GM19452 (cell line): Measurements from ENCODE around the gene SLC6A7.
"Not testable (repeated sequence)": the region's sequence is repeated elsewhere in the genome, so short reads cannot be mapped to it uniquely, and the experiment has no call there.

Experiments used
- ATAC-seq: cut with Tn5 transposase; IDR thresholded peaks from one replicate; pipeline ENCODE4 v1.9.1; 2021; ENCODE audit not compliant: unreplicated experiment

Gene SLC6A7

DNA sequence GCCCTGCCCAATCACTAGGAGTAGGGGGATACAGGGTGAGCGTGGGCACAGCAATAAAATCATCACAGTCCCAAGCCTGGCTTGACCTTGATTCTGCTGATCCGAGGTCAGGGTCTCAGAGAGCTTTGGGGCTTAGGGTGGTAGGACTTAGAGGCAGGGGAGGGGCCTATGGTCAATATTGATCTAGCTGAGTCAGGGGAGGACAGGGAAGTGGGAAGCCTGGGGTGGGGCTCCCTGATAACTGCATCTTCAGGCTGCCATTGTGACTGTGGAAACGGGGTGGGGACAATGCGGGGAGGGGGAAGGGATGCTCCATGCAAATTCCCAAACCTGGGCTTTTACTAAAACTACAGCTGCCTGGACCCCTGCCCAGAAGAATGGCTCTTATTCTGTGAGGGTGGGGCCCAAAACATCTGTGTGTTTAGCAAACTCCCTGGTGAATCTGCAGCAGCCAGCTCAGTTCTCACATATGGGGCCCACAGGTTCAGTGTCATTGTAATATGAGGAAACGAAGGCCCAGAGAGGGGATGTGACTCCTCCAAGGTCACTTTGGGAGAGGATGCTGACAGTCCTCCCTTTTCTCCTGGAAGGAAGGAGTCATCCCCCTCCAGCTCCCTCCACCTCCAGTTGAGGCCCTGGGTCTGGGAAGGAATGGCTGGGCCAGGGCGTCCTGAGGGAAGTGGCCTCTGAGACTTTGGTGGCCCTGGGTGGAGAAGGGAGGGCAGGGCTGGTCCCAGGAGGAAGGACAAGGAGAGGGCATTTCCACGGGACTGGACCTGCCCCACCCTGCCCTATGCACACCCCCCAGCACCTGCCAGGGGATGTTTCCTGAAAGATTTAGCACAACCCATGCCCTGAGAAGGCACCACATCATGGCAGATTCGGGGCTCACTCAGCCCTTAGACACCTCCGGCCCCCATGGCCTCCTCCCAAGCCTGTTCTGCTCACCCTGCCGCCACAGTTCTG, 26.4 kb downstream of the SLC6A7 start:
- no peak for ATAC-seq

DNA sequence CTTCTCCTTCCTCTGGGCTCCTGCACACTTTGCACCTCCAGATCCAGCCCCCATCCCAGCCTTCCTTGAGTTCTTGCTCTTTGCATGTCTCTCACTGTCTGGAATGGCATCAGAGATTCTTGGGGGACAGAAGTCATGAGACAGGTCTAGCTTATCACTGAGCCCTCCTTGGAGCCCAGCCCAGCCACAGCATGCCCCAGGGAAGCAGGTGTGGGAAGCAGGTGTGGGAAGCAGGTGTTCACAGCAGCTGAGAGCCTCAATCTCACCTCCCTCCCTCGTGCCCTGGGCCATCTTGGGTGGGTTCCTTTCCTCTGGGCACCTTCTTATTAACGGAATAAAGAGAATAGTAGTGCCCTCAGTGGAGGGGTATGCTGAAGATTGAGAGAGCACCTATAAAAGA, 27.2 kb downstream of the SLC6A7 start:
- ATAC-seq: no peak

DNA sequence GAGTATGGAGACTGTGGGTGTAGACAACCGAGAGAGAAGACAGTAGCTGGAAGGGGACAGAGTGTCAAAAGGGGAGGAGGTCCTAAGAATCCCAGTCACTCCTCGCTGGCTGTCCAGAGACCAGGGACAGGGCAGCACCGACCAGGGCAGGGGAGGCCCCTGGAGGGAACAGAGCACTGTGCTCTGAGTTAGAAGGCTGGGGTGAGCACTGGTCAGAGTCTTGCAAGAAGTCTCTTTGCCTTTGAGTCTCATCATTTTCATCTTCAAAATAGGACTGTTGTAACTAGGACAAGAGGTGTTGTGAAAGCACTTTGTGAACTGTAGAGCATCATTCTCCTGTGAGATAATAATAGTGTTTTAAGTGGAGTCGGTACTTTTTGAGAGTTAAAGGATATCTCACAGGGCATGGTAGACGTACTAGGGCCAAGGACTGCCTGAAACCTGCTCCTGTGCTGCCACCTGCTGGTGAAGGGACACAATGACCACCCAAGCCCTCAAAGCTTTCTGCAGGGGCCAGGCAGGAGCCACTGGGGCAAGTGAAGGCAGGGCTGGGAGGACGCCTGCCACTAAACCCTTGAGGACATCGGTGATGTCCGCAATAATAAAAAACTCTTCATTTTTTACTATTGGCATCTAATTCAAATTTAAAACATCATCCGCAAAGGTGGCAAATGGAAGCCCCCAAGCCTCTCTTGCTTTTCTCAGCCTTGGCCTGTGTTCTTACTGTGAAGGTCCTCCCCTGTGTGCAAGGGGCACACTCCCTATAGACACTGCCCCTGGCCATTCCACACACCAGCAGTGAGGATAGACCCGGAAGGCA, 28.2 kb downstream of the SLC6A7 start:
- peak; percentile 94 for ATAC-seq

DNA sequence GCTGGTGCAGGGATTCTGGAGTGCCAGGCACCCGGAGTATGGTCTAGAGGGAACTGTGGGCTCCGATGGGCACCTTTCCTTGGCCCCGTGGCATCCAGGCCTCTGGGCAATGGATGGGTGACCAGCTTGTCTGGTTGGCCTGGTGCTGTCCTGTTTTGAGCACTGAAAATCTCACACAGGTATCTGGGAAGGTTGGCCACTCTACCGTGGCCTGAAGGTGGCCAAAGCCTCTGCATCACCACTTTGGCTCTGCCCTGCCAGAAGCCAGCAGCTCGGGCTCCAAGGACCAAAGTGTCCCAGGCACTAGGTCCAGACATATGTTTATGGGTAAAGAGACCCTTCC, 28.8 kb downstream of the SLC6A7 start:
- ATAC-seq: no peak

DNA sequence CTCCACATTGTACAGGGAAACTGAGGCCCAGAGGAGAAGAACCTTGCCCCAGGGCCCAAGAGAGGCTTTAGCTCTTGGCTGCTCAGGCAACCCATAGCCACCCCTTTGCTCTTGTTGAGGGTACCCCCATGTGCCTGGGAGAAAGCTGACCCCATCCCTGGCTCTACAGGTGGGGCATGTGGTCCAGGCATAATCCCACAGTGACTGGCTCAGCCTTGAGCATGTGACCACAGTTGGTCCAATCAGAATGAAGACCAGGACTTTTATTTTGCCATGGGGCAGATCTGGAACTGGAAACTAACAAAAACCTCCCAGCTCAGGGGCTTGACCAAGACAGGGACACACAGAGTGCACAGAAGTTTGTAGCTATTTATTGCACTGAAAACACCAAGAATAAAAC, 29.3 kb downstream of the SLC6A7 start:
- no peak for ATAC-seq

DNA sequence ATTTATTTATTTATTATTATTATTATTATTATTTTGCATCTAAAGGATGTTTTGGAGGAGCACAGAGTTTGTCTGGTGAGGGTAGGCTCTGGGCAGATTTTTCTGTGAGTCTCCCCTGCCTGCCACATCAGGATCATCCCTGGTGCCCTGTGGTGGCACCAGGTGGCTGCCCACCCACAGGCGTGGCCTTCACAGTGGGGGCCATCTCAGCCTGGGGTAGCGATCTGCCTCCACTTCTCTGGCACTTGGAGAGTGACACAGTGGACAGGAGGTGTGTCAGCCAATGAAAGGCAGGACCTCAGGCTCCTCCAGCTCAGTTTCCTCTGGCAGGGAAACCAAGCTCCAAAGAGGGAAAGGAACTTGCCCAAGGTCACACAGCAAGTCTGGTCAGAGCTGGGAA, 30.0 kb downstream of the SLC6A7 start:
- ATAC-seq: no peak

DNA sequence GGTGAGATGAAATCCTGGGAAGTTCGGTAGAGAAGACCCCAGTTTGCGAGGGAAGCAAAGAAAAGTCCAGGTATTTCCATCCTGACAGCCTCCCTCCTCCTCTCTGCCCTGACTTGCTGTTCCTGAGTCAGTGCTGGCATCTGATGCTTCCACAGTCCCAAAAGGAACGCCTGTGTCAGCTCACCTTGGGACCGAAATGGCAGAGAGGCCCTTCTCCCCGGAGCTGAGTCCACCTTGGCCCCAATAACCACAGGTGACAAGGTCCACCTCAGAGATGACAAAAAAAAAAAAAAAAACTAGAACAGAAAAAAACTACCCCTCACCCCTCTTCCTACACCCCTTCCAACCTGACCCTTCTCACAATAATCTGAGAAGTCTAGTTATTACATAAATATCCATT, 31.6 kb downstream of the SLC6A7 start:
- no peak for ATAC-seq

DNA sequence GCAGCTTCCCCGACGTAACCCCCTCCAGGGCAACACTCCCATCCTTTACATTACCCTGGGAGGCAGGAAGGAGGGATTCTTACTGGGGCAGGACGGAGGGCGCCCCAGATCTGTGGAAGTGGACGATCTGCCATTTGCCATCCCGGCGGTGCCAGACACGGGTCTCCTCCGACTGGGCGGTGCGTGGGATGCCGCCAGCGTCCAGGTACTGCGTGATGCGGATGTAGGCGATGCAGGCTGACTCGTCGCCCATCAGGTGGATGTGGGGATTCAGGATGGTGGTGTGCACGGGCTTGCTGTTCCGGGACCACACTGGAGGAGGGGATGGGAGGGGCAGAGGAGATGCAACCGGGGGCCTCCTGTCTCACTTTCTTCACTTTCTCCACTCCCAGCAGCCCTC, 33.0 kb downstream of the SLC6A7 start:
- ATAC-seq: no peak

DNA sequence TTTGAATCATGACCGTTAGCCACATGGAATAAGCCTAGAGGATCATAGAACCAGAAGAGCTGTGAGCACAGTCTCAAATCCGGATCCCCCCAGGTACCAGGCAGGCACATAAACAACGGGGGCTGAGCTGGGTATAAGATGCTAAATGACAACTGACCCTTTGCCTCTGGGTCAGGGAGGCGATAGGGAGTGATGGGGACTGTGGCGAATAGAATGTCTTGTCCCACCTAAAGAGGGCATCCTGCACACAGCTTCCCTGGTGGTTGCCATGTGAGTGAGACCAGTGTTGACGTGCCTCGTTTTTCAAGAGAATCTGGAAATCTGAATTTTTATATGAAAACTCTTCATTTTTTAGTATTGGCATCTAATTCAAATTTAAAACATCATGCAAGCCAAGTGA, 33.6 kb downstream of the SLC6A7 start:
- no peak for ATAC-seq

DNA sequence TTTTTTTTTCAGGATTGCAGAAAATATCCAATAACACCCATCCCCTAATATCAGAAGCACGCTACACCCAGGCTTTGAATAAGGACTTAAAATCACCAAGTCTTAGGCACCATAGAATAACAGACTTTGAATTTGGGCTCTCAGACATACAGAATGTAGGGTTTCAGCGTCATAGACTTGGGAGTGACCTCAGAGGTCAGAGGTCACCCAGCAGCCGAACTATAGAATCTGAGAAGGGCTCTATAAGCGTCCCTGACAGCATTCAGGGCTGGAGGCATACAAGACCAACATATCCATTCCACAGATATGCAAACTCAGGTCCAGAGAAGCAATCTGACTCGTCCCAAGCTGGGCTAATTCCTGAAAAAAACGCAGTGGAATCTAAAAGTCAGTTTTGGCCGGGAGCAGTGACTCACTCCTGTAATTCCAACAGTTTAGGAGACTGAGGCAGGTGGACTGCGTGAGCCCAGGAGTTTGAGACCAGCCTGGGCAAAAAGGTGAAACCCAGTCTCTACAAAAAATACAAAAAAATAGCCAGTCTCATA, 34.7 kb downstream of the SLC6A7 start:
- ATAC-seq: no peak

DNA sequence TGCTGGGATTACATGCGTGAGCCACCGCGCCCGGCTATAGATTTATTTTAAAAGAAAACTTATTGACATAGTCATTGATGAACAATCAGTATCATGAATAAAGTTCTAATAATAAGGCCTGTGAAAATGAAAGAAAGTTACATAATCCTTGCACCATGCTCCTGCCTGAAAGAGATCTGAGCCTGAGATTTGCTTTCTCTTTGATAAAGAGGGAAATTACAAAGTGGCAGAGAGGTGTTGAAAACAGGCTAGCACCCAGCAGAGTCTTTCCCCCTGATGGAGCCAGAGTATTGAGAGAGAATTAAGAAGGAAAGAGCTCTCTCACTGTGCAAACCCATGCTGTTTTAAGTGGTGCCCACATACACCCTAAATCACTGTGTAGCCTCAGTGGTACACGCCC, 37.2 kb downstream of the SLC6A7 start:
- no peak for ATAC-seq

DNA sequence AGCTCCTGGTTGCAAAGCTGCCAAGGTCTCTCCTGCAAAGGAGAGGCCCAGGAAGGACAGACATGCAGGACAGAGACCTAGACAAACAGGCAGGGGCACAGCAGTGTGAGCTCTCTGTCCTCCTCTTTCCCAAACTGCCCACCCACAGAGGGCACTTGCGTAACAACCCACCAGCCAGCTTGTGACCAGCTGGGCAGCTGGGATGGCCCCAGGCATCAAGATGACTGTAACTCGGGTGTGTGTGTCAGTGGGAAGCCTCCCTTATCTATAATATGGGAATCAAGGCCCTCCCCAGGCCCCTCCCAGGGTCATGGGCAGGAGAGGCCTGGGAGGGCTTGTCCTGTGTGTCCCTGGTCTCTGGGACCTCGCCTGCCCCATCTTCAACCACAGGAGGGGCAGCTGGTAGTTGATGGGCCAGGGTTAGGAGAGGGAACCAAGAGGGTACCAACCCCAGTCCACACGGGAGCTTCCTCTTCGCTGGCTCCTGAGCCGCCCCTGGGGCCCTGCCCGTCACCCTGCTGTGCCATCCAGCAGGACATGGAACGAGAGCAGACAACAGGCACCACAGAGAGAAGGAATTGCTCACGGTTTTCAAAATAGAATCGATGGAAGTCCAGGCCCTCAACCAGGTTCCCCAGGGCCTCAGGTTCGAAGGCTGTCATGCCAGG, 37.9 kb downstream of the SLC6A7 start:
- ATAC-seq: no peak

DNA sequence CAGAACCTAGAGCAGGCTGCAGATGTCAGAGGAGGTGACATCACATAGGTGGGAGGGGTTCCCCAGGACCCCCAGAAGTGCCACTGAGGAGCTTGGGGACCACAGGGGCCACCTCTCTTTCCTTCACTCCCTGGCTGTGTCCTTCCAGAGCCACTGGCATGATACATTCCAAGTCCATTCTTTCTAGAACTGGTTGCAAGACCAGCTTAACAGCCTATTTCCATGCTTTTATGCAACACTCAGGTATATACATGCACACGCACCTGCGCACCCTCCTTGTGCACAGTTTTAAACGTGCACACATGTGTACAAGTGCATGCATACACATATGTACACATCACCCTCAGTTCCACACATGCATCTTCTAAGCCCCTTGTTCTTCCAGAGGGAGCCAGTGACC, 39.7 kb downstream of the SLC6A7 start:
- ATAC-seq: no peak

DNA sequence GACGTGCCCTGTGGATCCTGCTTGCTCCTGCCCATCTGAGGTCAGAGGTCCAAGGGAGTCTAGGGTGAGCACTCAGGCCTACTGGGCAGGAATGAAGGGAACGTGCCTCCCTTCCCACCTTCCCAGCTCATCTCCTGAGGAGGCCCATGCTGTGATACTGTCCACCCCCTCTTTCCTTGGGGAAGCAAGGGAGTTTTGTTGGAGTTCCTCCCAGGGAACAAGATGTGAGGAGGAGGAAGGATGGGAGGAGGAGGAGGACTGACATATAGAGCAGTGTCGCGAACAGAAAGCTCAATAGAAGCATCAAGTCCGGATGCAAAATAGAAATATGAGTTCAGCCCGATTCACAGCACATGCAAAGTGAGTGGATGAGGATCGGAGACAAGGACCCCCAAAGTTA, 41.0 kb downstream of the SLC6A7 start:
- ATAC-seq: no peak

DNA sequence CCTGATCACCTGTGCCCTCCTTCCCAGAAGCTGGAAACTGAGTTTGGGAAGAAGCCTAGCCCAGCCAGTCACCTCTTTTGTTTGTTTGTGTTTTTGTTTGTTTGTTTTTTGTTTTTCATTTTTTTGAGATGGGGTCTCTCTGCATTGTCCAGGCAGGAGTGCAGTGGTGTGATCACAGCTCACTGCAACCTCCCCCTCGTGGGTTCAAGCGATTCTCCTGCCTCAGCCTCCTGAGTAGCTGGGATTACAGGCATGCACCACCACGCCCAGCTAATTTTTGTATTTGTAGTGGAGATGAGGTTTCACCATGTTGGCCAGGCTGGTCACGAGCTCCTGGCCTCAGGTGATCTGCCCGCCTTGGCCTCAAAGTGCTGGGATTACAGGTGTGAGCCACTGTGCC, 43.8 kb downstream of the SLC6A7 start:
- not testable (repeated sequence) for ATAC-seq

DNA sequence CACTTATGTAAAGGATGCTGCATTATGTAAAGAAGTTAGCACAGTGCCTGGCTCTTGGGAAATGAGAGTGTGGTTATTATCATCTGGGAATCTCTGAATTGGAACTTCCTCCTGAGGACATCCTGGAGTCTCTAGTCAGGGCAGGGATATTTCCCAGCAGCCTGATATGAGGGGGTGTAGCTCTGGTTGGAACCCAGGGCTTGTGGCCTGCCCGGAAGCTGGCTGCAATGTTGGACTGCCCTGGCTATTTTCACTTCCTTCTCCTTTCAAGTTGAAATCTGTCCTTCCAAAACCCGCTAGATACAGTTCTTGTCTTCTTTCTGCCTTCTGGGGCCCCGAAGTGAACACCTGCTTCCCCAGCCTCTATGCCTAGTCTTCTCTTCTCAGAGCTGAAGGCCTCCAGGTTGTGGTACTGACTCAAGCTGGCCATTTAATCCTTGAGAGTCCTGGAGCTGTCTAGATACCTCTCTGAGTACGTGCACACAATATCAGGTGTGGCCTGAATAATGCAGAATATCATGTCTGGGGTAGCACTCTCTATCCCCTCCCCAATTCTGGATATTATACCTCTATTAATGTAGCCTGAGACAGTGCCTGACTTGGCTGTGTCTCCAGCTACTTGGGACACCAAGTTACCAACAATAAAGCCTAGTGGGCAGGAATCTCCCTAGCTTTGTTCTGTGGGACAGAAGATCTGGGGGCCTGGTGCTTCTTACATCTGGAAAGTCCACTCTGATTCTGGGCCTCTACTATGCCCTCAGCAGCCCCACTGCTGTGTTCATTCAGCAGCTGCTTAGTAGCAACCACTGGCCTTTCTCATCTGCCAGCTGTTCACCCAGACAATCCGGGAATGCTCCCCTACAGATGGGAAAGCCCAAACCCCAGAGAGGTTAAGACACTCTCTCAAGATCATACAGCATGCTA, 45.0 kb downstream of the SLC6A7 start:
- no peak for ATAC-seq

DNA sequence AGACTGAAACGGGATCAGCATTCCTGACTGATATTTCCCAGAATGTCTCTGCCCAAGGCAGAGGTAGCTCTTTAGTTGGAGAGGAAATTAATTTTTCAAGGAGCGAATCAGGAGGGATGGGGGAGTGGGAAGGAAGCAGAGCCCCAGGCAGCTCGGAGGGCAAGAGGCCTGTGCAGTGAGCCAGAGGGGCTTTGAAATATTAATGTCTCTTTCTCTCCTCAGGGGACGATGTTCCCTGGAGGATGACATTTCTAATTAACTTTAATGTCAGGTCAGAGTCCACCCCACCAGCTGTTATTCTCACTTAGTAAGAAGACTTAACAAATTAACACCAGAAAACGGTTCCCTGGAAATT, 45.6 kb downstream of the SLC6A7 start:
- ATAC-seq: no peak

DNA sequence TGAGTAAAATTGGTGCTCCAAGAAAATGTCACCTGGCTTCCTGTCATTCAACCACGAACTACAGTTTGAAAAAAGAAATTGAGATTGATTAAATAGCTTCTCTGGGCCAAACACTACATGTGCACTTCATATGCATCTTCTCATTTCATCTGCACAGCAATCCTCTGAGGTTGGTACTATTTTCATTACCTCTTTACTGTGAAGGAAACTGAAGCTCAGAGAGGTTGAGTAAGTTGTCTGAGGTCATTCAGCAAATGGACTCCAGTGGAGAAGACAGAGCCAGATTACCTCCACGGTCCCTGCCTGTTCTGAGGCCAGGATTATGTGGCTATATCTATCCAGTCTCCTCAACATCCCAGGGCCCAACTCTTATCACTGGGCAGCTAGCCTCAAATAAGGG, 46.5 kb downstream of the SLC6A7 start:
- no peak for ATAC-seq

DNA sequence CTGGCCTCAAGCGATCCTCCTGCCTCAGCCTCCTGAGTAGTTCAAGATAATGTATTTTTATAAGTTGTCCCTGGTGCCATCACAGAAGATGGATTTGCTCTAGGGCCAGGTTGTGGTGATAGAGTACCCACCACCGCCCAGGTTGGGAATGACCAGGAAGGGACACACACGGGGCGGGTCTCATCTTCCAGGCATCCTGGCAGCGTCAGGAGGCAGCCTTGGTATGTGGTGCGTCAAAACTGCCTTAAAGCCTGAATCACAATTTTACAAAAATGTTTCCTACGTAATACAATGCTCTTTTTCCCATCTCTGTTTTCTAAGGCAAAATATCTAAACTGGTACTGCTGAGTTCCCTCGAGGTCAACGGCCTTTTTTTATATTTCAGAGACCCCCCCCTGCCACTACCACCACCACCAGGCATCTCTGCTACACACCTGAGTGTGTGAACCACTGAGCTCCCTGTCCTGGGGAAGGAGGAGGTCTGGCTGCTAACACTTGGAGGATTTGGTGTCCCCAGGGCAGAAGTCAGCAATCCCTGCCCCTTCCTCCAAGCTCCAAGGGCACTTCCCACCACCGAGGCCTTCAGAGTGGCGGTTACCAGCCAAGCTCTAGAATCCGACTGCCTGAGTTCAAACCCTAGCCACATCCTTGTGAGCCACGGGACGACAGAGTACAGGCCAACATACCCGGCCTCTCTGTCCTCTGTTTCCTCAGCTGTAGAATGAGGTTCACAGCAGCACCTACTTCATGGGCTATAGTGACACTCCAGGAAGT, 47.3 kb downstream of the SLC6A7 start:
- ATAC-seq: no peak

DNA sequence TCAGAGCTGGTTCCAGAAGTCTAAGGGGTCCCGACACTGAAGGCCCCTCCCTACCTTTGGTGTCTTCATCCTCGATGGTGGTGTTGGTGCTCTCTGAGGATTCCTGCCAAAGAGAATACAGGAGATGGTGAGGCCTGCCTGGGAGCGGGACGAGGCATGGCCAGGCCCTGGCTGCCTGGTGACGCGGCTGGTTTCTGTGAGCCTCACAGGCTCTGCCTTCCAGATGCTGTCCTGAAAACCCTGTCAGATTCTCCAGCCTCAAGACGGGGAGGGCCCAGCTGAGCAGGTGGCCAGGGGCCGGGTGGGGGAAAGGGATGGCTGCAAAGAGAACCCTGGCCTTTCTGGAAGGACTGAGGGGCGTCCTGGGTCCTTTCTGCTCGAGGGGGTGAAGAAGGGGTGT, 48.8 kb downstream of the SLC6A7 start:
- ATAC-seq: no peak
